HK-2 (cell line): ENCODE results near the gene EGR4.

Experiments
- DNase-seq: peaks from one replicate; pipeline ENCODE4 v3.0.0-alpha.2; 2018; ENCODE audit not compliant: unreplicated experiment

The EGR4 gene

DNA sequence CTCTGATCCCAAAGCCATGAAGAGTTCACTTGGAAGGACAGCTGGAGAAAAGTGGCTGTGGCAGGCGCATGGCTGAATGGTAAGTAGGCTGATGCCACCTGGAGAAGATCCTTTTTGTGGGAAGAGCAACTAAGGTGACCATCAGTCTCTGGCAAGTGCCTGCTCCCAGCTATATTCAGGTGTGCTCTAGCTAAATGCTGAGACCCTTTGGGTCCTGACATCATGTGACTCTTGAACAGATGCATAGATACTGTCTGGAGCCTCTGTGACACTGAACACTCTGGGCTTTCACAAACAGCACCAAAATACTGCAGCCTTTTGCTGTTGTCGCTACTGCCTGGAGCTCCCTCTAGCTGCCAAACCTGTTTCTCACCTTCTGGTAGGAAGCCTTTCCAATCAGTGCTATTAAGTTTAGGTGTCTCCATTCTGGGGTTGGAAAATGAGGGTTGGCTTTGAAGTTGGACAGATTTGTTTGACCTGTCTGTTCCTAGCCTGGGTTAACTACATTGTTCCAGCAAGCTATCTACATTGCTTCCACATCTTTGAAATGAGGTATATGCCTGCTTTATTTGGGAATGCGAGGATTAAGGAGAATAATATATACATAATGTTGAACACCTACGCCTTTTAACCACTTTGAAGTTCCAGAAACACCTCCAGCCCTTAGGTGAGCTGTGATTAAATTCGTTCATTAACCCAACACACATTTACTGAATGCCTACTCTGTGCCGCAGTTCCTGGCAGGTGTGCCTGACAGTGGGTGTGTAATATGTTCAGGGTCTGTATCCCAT is 3.1 kb downstream of the EGR4 start:
- DNase-seq: no peak

DNA sequence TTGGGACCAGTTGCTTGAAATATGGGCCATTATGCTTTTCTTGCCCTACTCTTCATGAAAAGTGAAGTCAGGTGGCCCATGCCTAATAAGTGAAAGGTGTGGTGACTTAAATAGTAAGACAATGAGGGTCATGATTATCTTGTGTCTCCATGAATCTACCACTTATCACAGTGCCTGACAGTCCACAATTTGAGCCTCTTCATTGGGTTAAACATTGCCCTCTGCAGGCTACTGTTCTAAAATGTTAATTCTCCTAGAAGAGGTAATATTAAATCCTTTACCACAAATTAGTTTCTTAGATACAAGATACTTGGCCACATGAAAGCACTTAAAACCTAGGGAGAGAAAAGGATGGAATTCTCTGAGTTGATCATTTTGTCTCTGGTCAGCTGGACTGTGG is 4.0 kb downstream of the EGR4 start:
- DNase-seq: no peak

GRCh38 chr2:73286134-73286655 is 7.2 kb downstream of the EGR4 start:
- no peak for DNase-seq

DNA sequence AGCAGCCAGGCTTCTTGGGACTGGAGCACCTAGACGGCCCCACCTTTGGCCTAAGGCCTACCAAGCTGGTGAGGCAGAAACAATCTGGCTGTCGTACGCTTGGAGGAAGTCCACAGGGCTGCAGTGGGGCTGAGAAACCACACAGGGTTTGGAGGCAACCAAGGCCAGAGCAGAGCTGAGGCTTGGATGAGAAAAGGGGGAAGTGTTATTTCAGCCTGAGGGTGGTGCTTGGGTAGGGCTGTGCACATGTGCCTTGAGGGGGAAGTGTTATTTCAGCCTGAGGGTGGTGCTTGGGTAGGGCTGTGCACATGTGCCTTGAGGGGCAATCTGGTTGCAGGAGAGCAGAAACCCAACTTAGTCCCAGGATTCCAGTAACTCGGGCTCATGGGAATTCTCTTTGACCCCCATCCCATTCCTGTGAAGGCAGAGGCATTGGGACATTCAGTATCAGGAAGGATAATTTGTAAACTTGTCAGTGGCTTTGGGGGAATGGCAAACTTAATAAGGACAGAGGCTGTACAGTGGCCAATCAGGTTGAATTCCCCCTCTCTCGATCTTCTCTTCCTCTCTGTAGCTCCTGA is 8.1 kb downstream of the EGR4 start:
- no peak for DNase-seq

GRCh38 chr2:73284296-73285158 is 8.8 kb downstream of the EGR4 start, which contains the start of gene FBXO41:
Gene FBXO41 (minus strand): TSS chr2:73284478. CDS start chr2:73269630, 14,848 bp downstream.
- peak; percentile 66 for DNase-seq

- no peak for DNase-seq
These were observed 9.6 kb downstream of the EGR4 start for GRCh38 chr2:73283545-73284295.

DNA sequence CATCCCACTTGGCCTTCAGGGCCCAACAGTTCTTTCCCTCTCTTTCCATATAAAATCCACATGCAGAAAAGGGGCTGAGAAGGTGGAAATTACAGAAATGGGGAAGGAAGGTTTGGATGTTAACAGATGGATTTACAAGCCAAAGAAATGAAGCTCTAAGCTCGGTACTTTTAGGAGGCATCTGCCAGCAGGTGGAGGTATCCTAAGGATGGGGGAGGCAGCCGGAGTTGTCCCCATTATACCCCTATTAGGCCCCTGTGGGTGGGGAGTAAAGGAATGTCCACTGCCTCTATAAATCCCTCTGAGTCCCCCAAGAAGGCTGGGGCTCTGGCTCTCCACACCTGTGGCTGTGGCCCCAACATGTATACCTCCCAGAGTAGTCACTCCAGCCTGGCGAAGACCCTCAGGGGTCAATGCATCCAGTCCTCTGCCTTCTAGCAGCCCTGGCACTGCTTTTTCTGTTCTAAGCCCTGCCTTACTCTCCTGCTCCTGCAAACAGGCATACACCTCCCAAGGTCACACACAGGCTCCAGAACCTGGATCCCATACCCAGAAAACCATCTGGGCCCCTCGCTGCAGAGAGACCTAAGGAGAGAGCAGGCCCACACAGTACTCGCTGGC is 10.3 kb downstream of the EGR4 start:
- DNase-seq: no peak

DNA sequence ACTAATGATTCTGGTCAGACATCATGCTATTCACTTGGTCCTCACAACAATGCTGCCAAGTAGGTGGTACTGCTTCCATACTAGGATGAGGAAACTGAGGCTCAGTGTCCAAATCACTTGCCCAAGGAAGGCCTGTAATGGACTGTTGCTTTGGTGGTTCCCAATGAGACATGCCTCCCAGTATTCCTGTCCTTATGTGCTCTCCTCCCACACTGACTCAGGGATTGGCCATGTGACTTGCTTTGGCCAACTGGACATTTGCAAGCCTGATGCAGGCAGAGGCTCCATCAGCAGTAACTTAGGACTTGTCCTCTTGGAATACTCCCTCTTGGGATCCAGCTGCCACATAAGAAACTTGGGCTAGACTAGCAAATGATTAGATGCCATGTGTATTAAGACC is 12.1 kb downstream of the EGR4 start:
- no peak for DNase-seq

DNA sequence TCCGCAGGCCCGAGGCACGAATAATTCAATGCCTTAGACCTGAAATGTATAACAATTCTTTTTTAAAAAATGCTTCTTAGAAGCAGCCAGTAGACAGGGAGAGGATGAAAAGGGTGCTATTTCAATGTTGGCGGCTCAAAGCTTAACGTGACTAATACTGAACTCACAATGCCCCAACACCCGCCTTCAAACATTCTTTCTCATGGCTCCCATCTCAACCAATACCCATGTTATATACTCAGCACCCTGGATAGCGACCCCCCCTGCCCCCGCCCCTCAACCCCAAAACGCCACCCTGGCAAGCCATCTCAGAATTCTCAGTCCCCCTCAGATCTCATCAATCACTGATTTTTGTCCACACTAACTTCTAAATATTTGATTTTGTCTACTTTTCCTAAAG is 13.5 kb downstream of the EGR4 start:
- no peak for DNase-seq

- DNase-seq: no peak
These were observed 21.1 kb downstream of the EGR4 start for GRCh38 chr2:73272270-73272669.

- no peak for DNase-seq
These were observed 23.5 kb downstream of the EGR4 start for GRCh38 chr2:73269686-73270465.

DNA sequence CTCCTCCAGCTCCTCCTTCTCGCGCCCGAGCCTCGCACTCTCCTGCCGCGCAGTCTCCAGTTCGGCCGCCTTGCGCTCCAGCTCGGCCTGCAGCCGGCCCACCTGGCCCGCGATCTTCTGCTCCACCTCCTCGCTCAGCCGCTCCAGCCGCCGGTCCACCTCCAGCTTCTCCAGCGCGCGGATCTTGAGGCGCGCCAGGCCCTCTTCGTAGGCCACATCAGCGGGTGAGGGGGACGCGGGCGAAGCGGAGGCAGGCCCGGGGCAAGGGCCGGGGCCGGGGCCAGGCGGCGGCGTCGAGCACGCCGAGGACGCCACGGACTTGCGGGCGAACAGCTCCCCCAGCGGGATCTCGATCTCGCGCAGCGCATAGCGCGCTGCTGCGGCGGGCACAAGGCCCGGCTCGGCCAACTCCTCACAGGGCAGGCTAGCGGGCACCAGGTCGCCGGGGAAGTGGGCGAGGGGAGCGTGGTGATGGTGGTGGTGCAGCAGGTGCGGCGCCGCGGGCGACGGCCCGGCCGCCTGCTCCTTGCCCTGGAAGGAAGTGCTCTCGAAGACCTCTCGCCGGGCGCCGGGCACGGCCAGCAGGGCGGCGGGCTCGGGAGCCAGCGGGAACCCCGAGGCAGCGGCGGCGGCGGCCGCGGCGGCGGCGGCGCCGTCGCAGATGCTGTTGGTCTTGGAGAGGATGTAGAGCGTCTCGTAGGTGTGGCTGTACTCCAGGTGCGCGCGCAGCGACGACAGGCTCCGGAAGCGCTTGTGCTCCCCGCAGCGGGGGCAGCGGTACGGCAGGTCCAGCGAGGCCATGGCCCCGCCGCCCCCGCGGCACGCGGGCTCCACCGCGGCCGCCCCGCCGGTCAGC is 24.3 kb downstream of the EGR4 start:
- DNase-seq: no peak

GRCh38 chr2:73268366-73268829 is 24.9 kb downstream of the EGR4 start:
- no peak for DNase-seq

- no peak for DNase-seq
These were observed 26.3 kb downstream of the EGR4 start for GRCh38 chr2:73267008-73267407.

GRCh38 chr2:73266061-73266901 is 27.1 kb downstream of the EGR4 start:
- DNase-seq: no peak

DNA sequence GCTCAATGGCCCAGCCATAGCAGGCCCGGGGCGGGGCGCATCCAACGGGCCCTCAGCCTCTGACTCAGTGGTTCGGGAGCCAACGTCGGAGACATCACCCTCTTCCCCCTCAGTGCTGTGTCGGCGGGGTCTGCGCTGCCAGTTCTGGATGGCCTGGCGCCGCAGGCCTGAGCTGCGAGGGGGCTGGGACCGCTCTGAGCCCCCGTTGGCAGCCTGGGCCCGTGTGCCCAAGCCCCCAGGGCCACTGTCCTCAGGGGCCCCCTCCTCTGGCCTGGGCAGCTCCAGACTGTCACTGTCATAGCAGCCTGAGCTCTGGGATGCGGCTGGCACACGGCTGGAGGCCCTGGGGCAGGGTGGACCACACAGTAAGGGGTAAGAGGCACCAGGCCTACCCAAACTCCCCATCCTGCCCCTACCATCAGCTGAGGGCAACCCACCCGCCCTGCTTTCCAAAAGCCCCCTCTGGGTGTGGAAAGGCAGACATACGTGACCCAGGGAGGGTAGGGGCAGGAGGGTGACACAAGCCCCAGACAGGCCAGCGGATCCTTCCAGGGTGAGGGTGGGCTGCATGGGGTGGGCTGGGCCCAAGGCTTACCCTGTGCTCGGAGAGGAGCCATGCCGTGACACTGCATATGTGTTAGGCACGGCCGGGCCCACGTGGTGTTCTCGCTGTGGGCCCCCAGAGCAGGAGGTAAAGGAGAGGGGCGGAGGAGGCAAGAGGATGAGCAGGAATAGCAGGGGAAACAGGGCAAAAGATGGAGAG is 27.9 kb downstream of the EGR4 start:
- no peak for DNase-seq

GRCh38 chr2:73264783-73265182 is 28.6 kb downstream of the EGR4 start:
- no peak for DNase-seq

DNA sequence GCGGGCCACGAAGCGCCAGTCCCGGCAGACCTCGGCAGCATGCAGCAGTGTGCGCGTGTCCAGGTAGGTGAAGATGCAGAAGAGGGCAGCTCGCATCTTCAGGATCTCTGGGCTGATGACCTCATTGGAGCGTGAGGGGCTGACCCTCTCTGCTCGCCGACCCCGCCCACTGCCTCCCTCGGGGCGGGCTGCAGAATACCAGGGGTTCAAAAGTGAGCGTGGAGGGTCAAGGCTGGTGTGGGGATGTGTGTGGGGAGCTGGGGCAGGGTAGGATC is 29.1 kb downstream of the EGR4 start:
- DNase-seq: no peak
